Measurements from ENCODE around the gene LTA.

Gene LTA

GRCh38 chr6:31620586-31621319 lies 48.7 kb downstream of the LTA start, which contains the start of gene PRRC2A (continued):
- TF ChIP-seq, protein P1, sequence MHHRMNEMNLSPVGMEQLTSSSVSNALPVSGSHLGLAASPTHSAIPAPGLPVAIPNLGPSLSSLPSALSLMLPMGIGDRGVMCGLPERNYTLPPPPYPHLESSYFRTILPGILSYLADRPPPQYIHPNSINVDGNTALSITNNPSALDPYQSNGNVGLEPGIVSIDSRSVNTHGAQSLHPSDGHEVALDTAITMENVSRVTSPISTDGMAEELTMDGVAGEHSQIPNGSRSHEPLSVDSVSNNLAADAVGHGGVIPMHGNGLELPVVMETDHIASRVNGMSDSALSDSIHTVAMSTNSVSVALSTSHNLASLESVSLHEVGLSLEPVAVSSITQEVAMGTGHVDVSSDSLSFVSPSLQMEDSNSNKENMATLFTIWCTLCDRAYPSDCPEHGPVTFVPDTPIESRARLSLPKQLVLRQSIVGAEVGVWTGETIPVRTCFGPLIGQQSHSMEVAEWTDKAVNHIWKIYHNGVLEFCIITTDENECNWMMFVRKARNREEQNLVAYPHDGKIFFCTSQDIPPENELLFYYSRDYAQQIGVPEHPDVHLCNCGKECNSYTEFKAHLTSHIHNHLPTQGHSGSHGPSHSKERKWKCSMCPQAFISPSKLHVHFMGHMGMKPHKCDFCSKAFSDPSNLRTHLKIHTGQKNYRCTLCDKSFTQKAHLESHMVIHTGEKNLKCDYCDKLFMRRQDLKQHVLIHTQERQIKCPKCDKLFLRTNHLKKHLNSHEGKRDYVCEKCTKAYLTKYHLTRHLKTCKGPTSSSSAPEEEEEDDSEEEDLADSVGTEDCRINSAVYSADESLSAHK (tag by site-specific recombination; IDR thresholded peaks at IDR 0.05): peak; percentile 78
- peak; percentile 91 for TF ChIP-seq ZNF10 (tag by site-specific recombination; IDR thresholded peaks at IDR 0.05)
- peak; percentile 81; the same call in 1 of the 2 replicates for TF ChIP-seq ZNF394 (tag by site-specific recombination; IDR thresholded peaks at IDR 0.05; ENCODE audit: borderline replicate concordance)
- TF ChIP-seq SCRT2 (tag by site-specific recombination; IDR thresholded peaks at IDR 0.05): 0 out of 2 replicates have a peak, but pooled peaks have one; percentile 41
- no peak for TF ChIP-seq TCF7L2 (IDR thresholded peaks at IDR 0.05; ENCODE audit: borderline replicate concordance, low read depth, low read length)
- TF ChIP-seq ZNF610 (tag by site-specific recombination; IDR thresholded peaks at IDR 0.05; ENCODE audit: borderline replicate concordance): peak; percentile 75; the same call in 1 of the 2 replicates
- peak; percentile 55; the same call in 1 of the 2 replicates for TF ChIP-seq OSR2 (tag by site-specific recombination; IDR thresholded peaks at IDR 0.05)
- no peak for TF ChIP-seq ZNF140 (tag by site-specific recombination; IDR thresholded peaks at IDR 0.05)
- TF ChIP-seq ZNF184 (tag by site-specific recombination; IDR thresholded peaks at IDR 0.05): no peak
- no peak for TF ChIP-seq ZNF48 (tag by site-specific recombination; IDR thresholded peaks at IDR 0.05)
- TF ChIP-seq ZNF658 (tag by site-specific recombination; IDR thresholded peaks at IDR 0.05): no peak
- no peak for TF ChIP-seq ZNF473 (tag by site-specific recombination; IDR thresholded peaks at IDR 0.05)
- no peak for TF ChIP-seq HOXA7 (CRISPR knock-in tag; IDR thresholded peaks at IDR 0.05; ENCODE audit: borderline replicate concordance)
- TF ChIP-seq ZNF19 (tag by site-specific recombination; IDR thresholded peaks at IDR 0.05; ENCODE audit: low read depth): no peak
- TF ChIP-seq, protein P2, sequence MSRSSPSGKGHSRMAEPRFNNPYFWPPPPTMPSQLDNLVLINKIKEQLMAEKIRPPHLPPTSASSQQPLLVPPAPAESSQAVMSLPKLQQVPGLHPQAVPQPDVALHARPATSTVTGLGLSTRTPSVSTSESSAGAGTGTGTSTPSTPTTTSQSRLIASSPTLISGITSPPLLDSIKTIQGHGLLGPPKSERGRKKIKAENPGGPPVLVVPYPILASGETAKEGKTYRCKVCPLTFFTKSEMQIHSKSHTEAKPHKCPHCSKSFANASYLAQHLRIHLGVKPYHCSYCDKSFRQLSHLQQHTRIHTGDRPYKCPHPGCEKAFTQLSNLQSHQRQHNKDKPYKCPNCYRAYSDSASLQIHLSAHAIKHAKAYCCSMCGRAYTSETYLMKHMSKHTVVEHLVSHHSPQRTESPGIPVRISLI (tag by site-specific recombination; IDR thresholded peaks at IDR 0.05): no peak; the same call in 1 of the 2 replicates
- TF ChIP-seq MEIS1 (CRISPR knock-in tag; IDR thresholded peaks at IDR 0.05; ENCODE audit: borderline replicate concordance): no peak
- TF ChIP-seq SETDB1 (IDR thresholded peaks at IDR 0.05; ENCODE audit: insufficient read length, low read length): no peak
- no peak for TF ChIP-seq TRIM28 (IDR thresholded peaks at IDR 0.05; ENCODE audit: borderline replicate concordance, low read length)
- TF ChIP-seq PRDM1 (tag by site-specific recombination; IDR thresholded peaks at IDR 0.05): no peak
- TF ChIP-seq, protein P3, sequence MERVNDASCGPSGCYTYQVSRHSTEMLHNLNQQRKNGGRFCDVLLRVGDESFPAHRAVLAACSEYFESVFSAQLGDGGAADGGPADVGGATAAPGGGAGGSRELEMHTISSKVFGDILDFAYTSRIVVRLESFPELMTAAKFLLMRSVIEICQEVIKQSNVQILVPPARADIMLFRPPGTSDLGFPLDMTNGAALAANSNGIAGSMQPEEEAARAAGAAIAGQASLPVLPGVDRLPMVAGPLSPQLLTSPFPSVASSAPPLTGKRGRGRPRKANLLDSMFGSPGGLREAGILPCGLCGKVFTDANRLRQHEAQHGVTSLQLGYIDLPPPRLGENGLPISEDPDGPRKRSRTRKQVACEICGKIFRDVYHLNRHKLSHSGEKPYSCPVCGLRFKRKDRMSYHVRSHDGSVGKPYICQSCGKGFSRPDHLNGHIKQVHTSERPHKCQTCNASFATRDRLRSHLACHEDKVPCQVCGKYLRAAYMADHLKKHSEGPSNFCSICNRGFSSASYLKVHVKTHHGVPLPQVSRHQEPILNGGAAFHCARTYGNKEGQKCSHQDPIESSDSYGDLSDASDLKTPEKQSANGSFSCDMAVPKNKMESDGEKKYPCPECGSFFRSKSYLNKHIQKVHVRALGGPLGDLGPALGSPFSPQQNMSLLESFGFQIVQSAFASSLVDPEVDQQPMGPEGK (tag by site-specific recombination; IDR thresholded peaks at IDR 0.05): peak; percentile 93
- no peak for TF ChIP-seq ZNF544 (tag by site-specific recombination; IDR thresholded peaks at IDR 0.05)
- TF ChIP-seq, protein P4, sequence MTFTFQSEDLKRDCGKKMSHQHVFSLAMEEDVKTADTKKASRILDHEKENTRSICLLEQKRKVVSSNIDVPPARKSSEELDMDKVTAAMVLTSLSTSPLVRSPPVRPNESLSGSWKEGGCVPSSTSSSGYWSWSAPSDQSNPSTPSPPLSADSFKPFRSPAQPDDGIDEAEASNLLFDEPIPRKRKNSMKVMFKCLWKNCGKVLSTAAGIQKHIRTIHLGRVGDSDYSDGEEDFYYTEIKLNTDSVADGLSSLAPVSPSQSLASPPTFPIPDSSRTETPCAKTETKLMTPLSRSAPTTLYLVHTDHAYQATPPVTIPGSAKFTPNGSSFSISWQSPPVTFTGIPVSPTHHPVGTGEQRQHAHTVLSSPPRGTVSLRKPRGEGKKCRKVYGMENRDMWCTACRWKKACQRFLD (tag by site-specific recombination; IDR thresholded peaks at IDR 0.05): no peak
- TF ChIP-seq ZNF146 (tag by site-specific recombination; IDR thresholded peaks at IDR 0.05): peak; percentile 58
- peak; percentile 94 for TF ChIP-seq ZSCAN30 (tag by site-specific recombination; IDR thresholded peaks at IDR 0.05)
- TF ChIP-seq SP3 (tag by site-specific recombination; IDR thresholded peaks at IDR 0.05): peak; percentile 84
- peak; percentile 68; the same call in 1 of the 2 replicates for TF ChIP-seq KLF10 (tag by site-specific recombination; IDR thresholded peaks at IDR 0.05)
- no peak for TF ChIP-seq ZNF138 (tag by site-specific recombination; IDR thresholded peaks at IDR 0.05; ENCODE audit: borderline replicate concordance)
- TF ChIP-seq ZNF239 (tag by site-specific recombination; IDR thresholded peaks at IDR 0.05): 0 out of 2 replicates have a peak, but pooled peaks have one; percentile 37
- TF ChIP-seq, protein P5, sequence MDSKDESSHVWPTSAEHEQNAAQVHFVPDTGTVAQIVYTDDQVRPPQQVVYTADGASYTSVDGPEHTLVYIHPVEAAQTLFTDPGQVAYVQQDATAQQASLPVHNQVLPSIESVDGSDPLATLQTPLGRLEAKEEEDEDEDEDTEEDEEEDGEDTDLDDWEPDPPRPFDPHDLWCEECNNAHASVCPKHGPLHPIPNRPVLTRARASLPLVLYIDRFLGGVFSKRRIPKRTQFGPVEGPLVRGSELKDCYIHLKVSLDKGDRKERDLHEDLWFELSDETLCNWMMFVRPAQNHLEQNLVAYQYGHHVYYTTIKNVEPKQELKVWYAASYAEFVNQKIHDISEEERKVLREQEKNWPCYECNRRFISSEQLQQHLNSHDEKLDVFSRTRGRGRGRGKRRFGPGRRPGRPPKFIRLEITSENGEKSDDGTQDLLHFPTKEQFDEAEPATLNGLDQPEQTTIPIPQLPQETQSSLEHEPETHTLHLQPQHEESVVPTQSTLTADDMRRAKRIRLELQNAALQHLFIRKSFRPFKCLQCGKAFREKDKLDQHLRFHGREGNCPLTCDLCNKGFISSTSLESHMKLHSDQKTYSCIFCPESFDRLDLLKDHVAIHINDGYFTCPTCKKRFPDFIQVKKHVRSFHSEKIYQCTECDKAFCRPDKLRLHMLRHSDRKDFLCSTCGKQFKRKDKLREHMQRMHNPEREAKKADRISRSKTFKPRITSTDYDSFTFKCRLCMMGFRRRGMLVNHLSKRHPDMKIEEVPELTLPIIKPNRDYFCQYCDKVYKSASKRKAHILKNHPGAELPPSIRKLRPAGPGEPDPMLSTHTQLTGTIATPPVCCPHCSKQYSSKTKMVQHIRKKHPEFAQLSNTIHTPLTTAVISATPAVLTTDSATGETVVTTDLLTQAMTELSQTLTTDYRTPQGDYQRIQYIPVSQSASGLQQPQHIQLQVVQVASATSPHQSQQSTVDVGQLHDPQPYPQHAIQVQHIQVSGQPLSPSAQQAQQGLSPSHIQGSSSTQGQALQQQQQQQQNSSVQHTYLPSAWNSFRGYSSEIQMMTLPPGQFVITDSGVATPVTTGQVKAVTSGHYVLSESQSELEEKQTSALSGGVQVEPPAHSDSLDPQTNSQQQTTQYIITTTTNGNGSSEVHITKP (tag by site-specific recombination; IDR thresholded peaks at IDR 0.05): no peak
- TF ChIP-seq REPIN1 (tag by site-specific recombination; IDR thresholded peaks at IDR 0.05; ENCODE audit: low read depth): peak; percentile 79; the same call in 1 of the 2 replicates
- no peak for TF ChIP-seq ZNF311 (tag by site-specific recombination; IDR thresholded peaks at IDR 0.05; ENCODE audit: borderline replicate concordance)
